Fibroblast of lung (primary cell): ENCODE data around the gene RNF38.

Experiments
- CTCF ChIP-seq, 2 donors: IDR thresholded peaks in 1 of 2; conservative IDR thresholded peaks in 1 of 2; 1 replicate in 1 of 2; 2 replicates in 1 of 2; pipeline ENCODE4 v1.5.1; 2011 to 2012; ENCODE audit warnings: low read length in 2 of 2, control low read depth in 1 of 2, inconsistent platforms in 1 of 2, low read depth in 1 of 2, mild to moderate bottlenecking in 1 of 2
- EZH2 ChIP-seq: IDR thresholded peaks from 2 replicates; pipeline ENCODE4 v1.5.1; 2012; ENCODE audit warnings: low read length, control low read depth, mild to moderate bottlenecking; ENCODE audit errors: missing control alignments

GRCh38 chr9:36364577-36364976 lies 35.5 kb downstream of the RNF38 start:
- TF ChIP-seq CTCF (conservative IDR thresholded peaks at IDR 0.05 in 1 of 2, IDR thresholded peaks at IDR 0.05 in 1 of 2; ENCODE audit: low read depth in 1 of 2, low read length in 2 of 2) (no peak), EZH2 (no peak)
